ENCODE measurements around the gene PEX26. TPM values are rescaled to one million over a fixed set of nuclear protein-coding genes. Genes with fewer than 3 reads are reported as not detected.

Gene PEX26
- total and polyA plus RNA-seq, 2 of the 13 experiments (the other 11 are each of a cell fraction or from before 2014, with no cell fraction given) = 10.6 to 25.1 TPM

GRCh38 chr22:18044548-18045271, 33.1 kb upstream of the PEX26 start (continued):
- TF ChIP-seq, protein P1, sequence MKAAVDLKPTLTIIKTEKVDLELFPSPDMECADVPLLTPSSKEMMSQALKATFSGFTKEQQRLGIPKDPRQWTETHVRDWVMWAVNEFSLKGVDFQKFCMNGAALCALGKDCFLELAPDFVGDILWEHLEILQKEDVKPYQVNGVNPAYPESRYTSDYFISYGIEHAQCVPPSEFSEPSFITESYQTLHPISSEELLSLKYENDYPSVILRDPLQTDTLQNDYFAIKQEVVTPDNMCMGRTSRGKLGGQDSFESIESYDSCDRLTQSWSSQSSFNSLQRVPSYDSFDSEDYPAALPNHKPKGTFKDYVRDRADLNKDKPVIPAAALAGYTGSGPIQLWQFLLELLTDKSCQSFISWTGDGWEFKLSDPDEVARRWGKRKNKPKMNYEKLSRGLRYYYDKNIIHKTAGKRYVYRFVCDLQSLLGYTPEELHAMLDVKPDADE (CRISPR knock-in tag; IDR thresholded peaks at IDR 0.05) = no peak
- TF ChIP-seq KAT8 (CRISPR knock-in tag; IDR thresholded peaks at IDR 0.05) (peak; percentile 60; the same call in 1 of the 2 replicates), FOSL1 (CRISPR knock-in tag; IDR thresholded peaks at IDR 0.05; ENCODE audit: borderline replicate concordance) (no peak), SMAD3 (CRISPR knock-in tag; IDR thresholded peaks at IDR 0.05) (no peak), TOE1 (CRISPR knock-in tag; IDR thresholded peaks at IDR 0.05) (no peak), ZNF234 (CRISPR knock-in tag; conservative IDR thresholded peaks at IDR 0.05) (no peak), ZNF691 (CRISPR knock-in tag; IDR thresholded peaks at IDR 0.05; ENCODE audit: borderline replicate concordance, low read depth) (no peak), ASH2L (IDR thresholded peaks at IDR 0.05; ENCODE audit: insufficient read length, low read depth, low read length) (peak; percentile 53), STAT6 (CRISPR knock-in tag; IDR thresholded peaks at IDR 0.05; ENCODE audit: borderline replicate concordance) (no peak), ZNF776 (CRISPR knock-in tag; IDR thresholded peaks at IDR 0.05) (no peak), ZKSCAN5 (CRISPR knock-in tag; IDR thresholded peaks at IDR 0.05) (no peak), SYNCRIP (IDR thresholded peaks at IDR 0.05; ENCODE audit: insufficient read depth, low read depth, low read length) (no peak), TOPORS (CRISPR knock-in tag; IDR thresholded peaks at IDR 0.05) (peak; percentile 58; the same call in 1 of the 2 replicates), PTBP1 (IDR thresholded peaks at IDR 0.05; ENCODE audit: low read depth, low read length, poor library complexity, severe bottlenecking) (no peak), BHLHE40 (IDR thresholded peaks at IDR 0.05; ENCODE audit: low read length) (no peak), TFDP1 (CRISPR knock-in tag; IDR thresholded peaks at IDR 0.05; ENCODE audit: borderline replicate concordance) (no peak), TSC22D2 (CRISPR knock-in tag; IDR thresholded peaks at IDR 0.05; ENCODE audit: borderline replicate concordance) (0 out of 2 replicates have a peak, but pooled peaks have one; percentile 33), CHD2 (IDR thresholded peaks at IDR 0.05; ENCODE audit: low read depth, low read length) (no peak)
- TF ChIP-seq, protein P2, sequence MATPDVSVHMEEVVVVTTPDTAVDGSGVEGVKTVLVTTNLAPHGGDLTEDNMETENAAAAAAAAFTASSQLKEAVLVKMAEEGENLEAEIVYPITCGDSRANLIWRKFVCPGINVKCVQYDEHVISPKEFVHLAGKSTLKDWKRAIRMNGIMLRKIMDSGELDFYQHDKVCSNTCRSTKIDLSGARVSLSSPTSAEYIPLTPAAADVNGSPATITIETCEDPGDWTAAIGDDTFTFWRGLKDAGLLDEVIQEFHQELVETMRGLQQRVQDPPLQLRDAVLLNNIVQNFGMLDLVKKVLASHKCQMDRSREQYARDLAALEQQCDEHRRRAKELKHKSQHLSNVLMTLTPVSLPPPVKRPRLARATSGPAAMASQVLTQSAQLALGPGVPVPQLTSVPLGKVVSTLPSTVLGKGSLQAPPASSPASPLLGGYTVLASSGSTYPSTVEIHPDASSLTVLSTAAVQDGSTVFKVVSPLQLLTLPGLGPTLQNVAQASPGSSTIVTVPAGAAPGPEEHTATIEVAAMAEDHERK (CRISPR knock-in tag; IDR thresholded peaks at IDR 0.05; ENCODE audit: low read depth) = no peak
- TF ChIP-seq, protein P3, sequence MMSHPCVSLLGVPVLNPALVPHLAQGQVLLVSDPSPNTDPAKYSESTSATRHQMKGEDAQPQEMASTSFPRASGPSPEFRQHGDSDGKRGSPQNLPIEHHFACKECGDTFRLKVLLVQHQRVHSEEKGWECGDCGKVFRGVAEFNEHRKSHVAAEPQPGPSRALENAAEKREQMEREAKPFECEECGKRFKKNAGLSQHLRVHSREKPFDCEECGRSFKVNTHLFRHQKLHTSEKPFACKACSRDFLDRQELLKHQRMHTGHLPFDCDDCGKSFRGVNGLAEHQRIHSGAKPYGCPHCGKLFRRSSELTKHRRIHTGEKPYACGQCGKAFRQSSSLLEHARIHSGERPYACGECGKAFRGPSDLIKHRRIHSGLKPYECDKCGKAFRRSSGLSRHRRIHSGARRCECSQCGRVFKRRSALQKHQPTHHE (CRISPR knock-in tag; IDR thresholded peaks at IDR 0.05; ENCODE audit: borderline replicate concordance) = no peak
